22Rv1 (cell line): ENCODE data around the gene GAS6.

Experiments used
- ZFX ChIP-seq: fragments of 450-650 bp; IDR thresholded peaks from 2 replicates; pipeline ENCODE4 v1.6.1; 2017; ENCODE audit warnings: antibody characterized with exemption, borderline replicate concordance
- TF ChIP-seq, protein P1 (sequence below): fragments of 450-650 bp; IDR thresholded peaks from 2 replicates; pipeline ENCODE4 v1.5.1; 2017; ENCODE audit warnings: mild to moderate bottlenecking

DNA sequence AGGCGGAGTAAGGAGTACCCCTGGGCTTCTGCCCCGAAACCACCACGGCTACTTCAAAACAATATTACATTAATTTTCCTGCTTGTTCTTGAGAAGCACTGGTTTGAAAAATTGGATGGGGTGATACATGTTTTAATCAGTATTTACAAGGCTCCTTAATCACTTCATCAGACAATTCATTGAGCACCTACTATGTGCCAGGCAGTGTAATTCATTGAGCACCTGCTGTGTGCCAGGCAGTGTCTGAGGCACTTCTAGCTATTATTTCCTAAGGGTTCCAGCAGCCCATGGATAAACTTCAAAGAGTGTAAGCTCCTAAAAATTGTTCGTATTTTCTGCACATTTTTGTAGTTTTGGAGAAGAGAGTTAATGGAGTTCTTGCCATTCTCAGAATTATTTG is 1.6 kb upstream of the GAS6 start:
- TF ChIP-seq, protein P1, sequence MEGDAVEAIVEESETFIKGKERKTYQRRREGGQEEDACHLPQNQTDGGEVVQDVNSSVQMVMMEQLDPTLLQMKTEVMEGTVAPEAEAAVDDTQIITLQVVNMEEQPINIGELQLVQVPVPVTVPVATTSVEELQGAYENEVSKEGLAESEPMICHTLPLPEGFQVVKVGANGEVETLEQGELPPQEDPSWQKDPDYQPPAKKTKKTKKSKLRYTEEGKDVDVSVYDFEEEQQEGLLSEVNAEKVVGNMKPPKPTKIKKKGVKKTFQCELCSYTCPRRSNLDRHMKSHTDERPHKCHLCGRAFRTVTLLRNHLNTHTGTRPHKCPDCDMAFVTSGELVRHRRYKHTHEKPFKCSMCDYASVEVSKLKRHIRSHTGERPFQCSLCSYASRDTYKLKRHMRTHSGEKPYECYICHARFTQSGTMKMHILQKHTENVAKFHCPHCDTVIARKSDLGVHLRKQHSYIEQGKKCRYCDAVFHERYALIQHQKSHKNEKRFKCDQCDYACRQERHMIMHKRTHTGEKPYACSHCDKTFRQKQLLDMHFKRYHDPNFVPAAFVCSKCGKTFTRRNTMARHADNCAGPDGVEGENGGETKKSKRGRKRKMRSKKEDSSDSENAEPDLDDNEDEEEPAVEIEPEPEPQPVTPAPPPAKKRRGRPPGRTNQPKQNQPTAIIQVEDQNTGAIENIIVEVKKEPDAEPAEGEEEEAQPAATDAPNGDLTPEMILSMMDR, result no peak
- TF ChIP-seq ZFX, result no peak
